ENCODE measurements around the gene CARHSP1.

GRCh38 chr16:8885674-8886592 is 17.1 kb upstream of the CARHSP1 start:
- TF ChIP-seq POLR2A (IDR thresholded peaks at IDR 0.05; ENCODE audit: low read depth, low read length) (no peak; the same call in 1 of the 2 replicates), POLR2AphosphoS5 (IDR thresholded peaks at IDR 0.05; ENCODE audit: low read depth, low read length) (no peak), TAF1 (IDR thresholded peaks at IDR 0.05; ENCODE audit: borderline replicate concordance, low read depth, low read length) (no peak)

Data from GM12892 (cell line).